A549 (cell line): ENCODE data around the gene KDF1. TPM values are rescaled to one million over a fixed set of nuclear protein-coding genes. Genes with fewer than 3 reads are reported as not detected.
A peak's percentile ranks its signal among the peaks of the same experiment; 100 is the strongest.

Experiments
- ATAC-seq, 2 experiments: fragments of 200-7000 bp in 1 of 2; fragments of >200 bp in 1 of 2; cut with Nextera tagmentation in 1 of 2; cut with Tn5 transposase in 1 of 2; 3 replicates each; pipeline versions ENCODE4 v1.8.0 to v1.9.1; 2018 to 2020; ENCODE audit warnings: mild to moderate bottlenecking in 1 of 2, moderate library complexity in 1 of 2
- CTCF ChIA-PET: fragments of 300-600 bp; sonication (Branson Sonifier 250); formaldehyde crosslinking; extraction: SDS; loops from one replicate; lab custom pipeline; 2021; ENCODE audit warnings: antibody characterized with exemption, inconsistent platforms; lab: Yijun Ruan, JAX
- POLR2A ChIA-PET: fragments of 350-600 bp; formaldehyde crosslinking; extraction: SDS; loops from one replicate; lab custom pipeline; 2021; ENCODE audit warnings: antibody characterized with exemption, inconsistent platforms; lab: Yijun Ruan, JAX
- DNase-seq, 2 experiments: peaks; one replicate each; pipeline versions ENCODE4 v3.0.0 to v3.0.0-alpha.2; 2011 to 2016; ENCODE audit warnings: low read depth in 1 of 2, low spot score in 1 of 2
- FAIRE-seq: peaks from 2 replicates; lab custom pipeline; 2011; peaks lifted over from hg19 to GRCh38; lab: Jason Lieb, UNC
- H3K27ac ChIP-seq, 2 experiments: fragments of >200 bp; sonication (Bioruptor Twin); formaldehyde crosslinking; 3 replicates each; pipeline ENCODE4 v1.5.1; 2016 to 2017
- H3K4me1 ChIP-seq: fragments of >200 bp; sonication (Bioruptor Twin); formaldehyde crosslinking; 3 replicates; pipeline ENCODE4 v1.6.1; 2016
- H3K4me2 ChIP-seq: fragments of >200 bp; sonication (Bioruptor Twin); formaldehyde crosslinking; 3 replicates; pipeline ENCODE4 v1.6.1; 2016
- H3K4me3 ChIP-seq: fragments of >200 bp; sonication (Bioruptor Twin); formaldehyde crosslinking; 3 replicates; pipeline ENCODE4 v1.5.1; 2016
- H3K9me3 ChIP-seq: fragments of >200 bp; sonication (Bioruptor Twin); formaldehyde crosslinking; 3 replicates; pipeline ENCODE4 v1.6.1; 2016
- CBX8 ChIP-seq: fragments of 200-600 bp; sonication (generic); IDR thresholded peaks from 2 replicates; pipeline ENCODE4 v1.6.1; 2016
- CHD4 ChIP-seq: fragments of 200-600 bp; sonication (generic); IDR thresholded peaks from 2 replicates; pipeline ENCODE4 v1.6.1; 2016; ENCODE audit warnings: antibody characterized with exemption, mild to moderate bottlenecking, borderline replicate concordance
- E2F6 ChIP-seq: IDR thresholded peaks from 2 replicates; pipeline ENCODE4 v1.6.1; 2012; ENCODE audit warnings: low read depth, borderline replicate concordance
- EHMT2 ChIP-seq: fragments of 200-600 bp; sonication (generic); IDR thresholded peaks from 2 replicates; pipeline ENCODE4 v1.6.1; 2016; ENCODE audit warnings: antibody characterized with exemption, low read depth, mild to moderate bottlenecking, moderate library complexity
- ESRRA ChIP-seq: fragments of 150-350 bp; IDR thresholded peaks from 2 replicates; pipeline ENCODE4 v1.6.1; 2014; ENCODE audit warnings: mild to moderate bottlenecking, low read length, borderline replicate concordance
- FOSL2 ChIP-seq, 2 experiments: fragments of 450-650 bp in 1 of 2; fragments of >200 bp in 1 of 2; sonication (Bioruptor Twin) in 1 of 2; formaldehyde crosslinking; IDR thresholded peaks; 2 replicates each; pipeline versions ENCODE4 v1.5.0 to v1.6.1; 2016 to 2020; ENCODE audit warnings: mild to moderate bottlenecking in 1 of 2, moderate library complexity in 1 of 2
- GATA3 ChIP-seq: IDR thresholded peaks from 2 replicates; pipeline ENCODE4 v1.6.1; 2012; ENCODE audit warnings: borderline replicate concordance
- HES2 ChIP-seq: fragments of >200 bp; sonication (Bioruptor Twin); formaldehyde crosslinking; IDR thresholded peaks from 2 replicates; pipeline ENCODE4 v1.6.1; 2016
- HMGXB4 ChIP-seq: fragments of 250-450 bp; sonication (Bioruptor Pico); IDR thresholded peaks from 2 replicates; pipeline ENCODE4 v1.5.0; 2021; ENCODE audit warnings: mild to moderate bottlenecking, moderate library complexity, borderline replicate concordance
- HOXB13 ChIP-seq: fragments of 250-450 bp; sonication (Bioruptor Pico); IDR thresholded peaks from 2 replicates; pipeline ENCODE4 v1.5.0; 2020; ENCODE audit warnings: low read depth, mild to moderate bottlenecking, moderate library complexity
- HOXB5 ChIP-seq: fragments of 250-450 bp; sonication (Bioruptor Pico); IDR thresholded peaks from 2 replicates; pipeline ENCODE4 v1.5.0; 2020; ENCODE audit warnings: mild to moderate bottlenecking, moderate library complexity
- JUN ChIP-seq, 2 experiments: fragments of >200 bp; sonication (Bioruptor Twin); formaldehyde crosslinking; IDR thresholded peaks; 2 replicates in 1 of 2; 3 replicates in 1 of 2; pipeline ENCODE4 v1.6.1; 2016 to 2017
- JUNB ChIP-seq: fragments of >200 bp; sonication (Bioruptor Twin); formaldehyde crosslinking; IDR thresholded peaks from 2 replicates; pipeline ENCODE4 v1.6.1; 2016
- KDM1A ChIP-seq: fragments of 200-600 bp; sonication (generic); IDR thresholded peaks from 2 replicates; pipeline ENCODE4 v1.6.1; 2016; ENCODE audit warnings: low read depth, mild to moderate bottlenecking
- KDM5A ChIP-seq: fragments of 200-600 bp; sonication (generic); IDR thresholded peaks from 2 replicates; pipeline ENCODE4 v1.6.1; 2016; ENCODE audit warnings: antibody characterized with exemption, mild to moderate bottlenecking
- MAX ChIP-seq: IDR thresholded peaks from 2 replicates; pipeline ENCODE4 v1.6.1; 2012
- MAZ ChIP-seq: fragments of 150-350 bp; IDR thresholded peaks from 2 replicates; pipeline ENCODE4 v1.6.1; 2014; ENCODE audit warnings: antibody characterized with exemption, low read depth, low read length, borderline replicate concordance
- MYC ChIP-seq: IDR thresholded peaks from 2 replicates; pipeline ENCODE4 v1.6.1; 2012; ENCODE audit warnings: mild to moderate bottlenecking, inconsistent platforms, low read length, improper control_type of control experiment, borderline replicate concordance
- NPAS2 ChIP-seq: fragments of 250-450 bp; sonication (Bioruptor Pico); IDR thresholded peaks from 2 replicates; pipeline ENCODE4 v1.8.0; 2022; ENCODE audit warnings: mild to moderate bottlenecking, moderate library complexity, borderline replicate concordance
- PBX3 ChIP-seq: IDR thresholded peaks from 2 replicates; pipeline ENCODE4 v1.6.1; 2012
- POLR2AphosphoS2 ChIP-seq: conservative IDR thresholded peaks from 2 replicates; pipeline ENCODE4 v1.6.1; 2012; ENCODE audit warnings: low read length, improper control_type of control experiment, inconsistent platforms
- RAD21 ChIP-seq, 2 experiments: fragments of >200 bp in 1 of 2; sonication (Bioruptor Twin) in 1 of 2; formaldehyde crosslinking in 1 of 2; IDR thresholded peaks in 1 of 2; conservative IDR thresholded peaks in 1 of 2; 2 replicates in 1 of 2; 3 replicates in 1 of 2; pipeline ENCODE4 v1.6.1; 2012 to 2018; ENCODE audit warnings: inconsistent platforms in 1 of 2
- RCOR1 ChIP-seq: fragments of 150-350 bp; IDR thresholded peaks from 2 replicates; pipeline ENCODE4 v1.6.1; 2014; ENCODE audit warnings: antibody characterized with exemption, low read length, low read depth
- RFX5 ChIP-seq: fragments of 450-650 bp; IDR thresholded peaks from 2 replicates; pipeline ENCODE4 v1.7.1; 2014; ENCODE audit warnings: antibody characterized with exemption, mild to moderate bottlenecking, moderate library complexity
- ZFP36 ChIP-seq: fragments of 450-650 bp; IDR thresholded peaks from 2 replicates; pipeline ENCODE4 v1.6.1; 2014; ENCODE audit warnings: borderline replicate concordance; ENCODE audit not compliant: partially characterized antibody
- ZNF302 ChIP-seq: fragments of 250-450 bp; sonication (Bioruptor Pico); IDR thresholded peaks from 2 replicates; pipeline ENCODE4 v1.9.0; 2021; ENCODE audit warnings: inconsistent platforms, mild to moderate bottlenecking, moderate library complexity
- WGBS: methylation state at CpG from one replicate; pipeline ENCODE4 v1.1.6; 2017; ENCODE audit errors: missing lambda C conversion rate; 5-methylcytosine and 5-hydroxymethylcytosine counted together
- polyA plus RNA-seq, 4 experiments: library from polyadenylated mRNA; depleted of rRNA in 3 of 4; stranded (reverse); fragments of >200 nt; fragmentation: RNase III in 1 of 4; extraction: RNeasy Plus Mini Kit Qiagen cat#74134 plus additional on column Dnase treatment in 1 of 4; gene quantifications; 2 replicates in 3 of 4; 3 replicates in 1 of 4; pipeline ENCODE4 v1.2.3, GENCODE V29; 2011 to 2017

The KDF1 gene
- polyA plus RNA-seq, 2 of the 4 experiments (the other 2 are of a cell fraction): not detected

GRCh38 chr1:26909951-26910342 lies 50.3 kb downstream of the KDF1 start:
- Histone ChIP-seq H3K9me3 (no peaks in the 10 kb centered on the region), H3K27ac (no peak overlapping the region), H3K4me1 (peaks cover 25% of the 10 kb centered on the region), H3K4me3 (no peak overlapping the region), H3K4me2 (no peak overlapping the region)
- no peak for FAIRE-seq
- DNase-seq: no peak
- no peak for ATAC-seq
- no peak for TF ChIP-seq RAD21 (conservative IDR thresholded peaks at IDR 0.05 in 1 of 2, IDR thresholded peaks at IDR 0.05 in 1 of 2)
- TF ChIP-seq CHD4: no peak
- no peak for TF ChIP-seq MAX
- no peak for TF ChIP-seq MYC
- TF ChIP-seq HMGXB4: no peak
- TF ChIP-seq E2F6: no peak
- no peak for TF ChIP-seq JUN (IDR thresholded peaks at IDR 0.05)
- TF ChIP-seq ZFP36: no peak
- TF ChIP-seq KDM5A: no peak
- ChIA-PET CTCF (no interaction called here), POLR2A (no interaction called here)
- WGBS: 71% methylated on average over 2 of the region's 3 CpGs

GRCh38 chr1:26907071-26907917 lies 53.0 kb downstream of the KDF1 start:
- 55% methylated on average over 5 of the region's 6 CpGs for WGBS
- ATAC-seq: peak; percentile 89 to 92
- ChIA-PET POLR2A (interaction anchor here (2.6 kb wide), 1 partner anchor 17 kb away, joined by 10 read pairs; the partner anchor contains the start of gene GPN2), CTCF (interaction anchor here (1.3 to 1.4 kb wide), 2 partner anchors 10 to 90 kb away, joined by 3 read pairs; no protein-coding TSS in a partner anchor)
- no peak for TF ChIP-seq RFX5
- TF ChIP-seq HOXB13 (CRISPR knock-in tag): no peak
- TF ChIP-seq ESRRA: no peak
- no peak for TF ChIP-seq POLR2AphosphoS2
- TF ChIP-seq JUNB: no peak
- no peak for TF ChIP-seq CBX8
- no peak for TF ChIP-seq FOSL2 (IDR thresholded peaks at IDR 0.05)
- TF ChIP-seq FOSL2 (CRISPR knock-in tag; IDR thresholded peaks at IDR 0.05): peak; percentile 75
- H3K4me3 ChIP-seq: no peak overlapping the region
- H3K4me1 ChIP-seq: peaks cover 14% of the 10 kb centered on the region; the same call in 2 of the 3 replicates
- 0 out of 6 replicates have a peak overlapping the region, but pooled peaks of 1 of the 2 experiments have one; percentile 37 for H3K27ac ChIP-seq
- FAIRE-seq: no peak
- peak; percentile 60 to 63 for DNase-seq
- H3K4me2 ChIP-seq: no peak overlapping the region
- H3K9me3 ChIP-seq: no peaks in the 10 kb centered on the region

- ATAC-seq: no peak
- 75% methylated on average over 15 of the region's 18 CpGs for WGBS
- no peak for TF ChIP-seq KDM5A
- no peak for TF ChIP-seq KDM1A
- no peak for TF ChIP-seq PBX3
- TF ChIP-seq HOXB5 (CRISPR knock-in tag): no peak
- no peak for TF ChIP-seq MAZ
- TF ChIP-seq ESRRA: no peak
- TF ChIP-seq HOXB13 (CRISPR knock-in tag): no peak
- no peak for TF ChIP-seq EHMT2
- TF ChIP-seq ZFP36: no peak
- no peak for TF ChIP-seq GATA3
- no peak for TF ChIP-seq NPAS2 (CRISPR knock-in tag)
- TF ChIP-seq HES2: no peak
- no peak for TF ChIP-seq ZNF302 (CRISPR knock-in tag)
- TF ChIP-seq RCOR1: no peak
- no peak for TF ChIP-seq JUNB
Observed at GRCh38 chr1:26900815-26901511, 59.3 kb downstream of the KDF1 start.

More at GRCh38 chr1:26900815-26901511, 59.3 kb downstream of the KDF1 start:
- H3K4me1 ChIP-seq: peaks cover 5% of the 10 kb centered on the region; the same call in 1 of the 3 replicates
- ChIA-PET POLR2A (interaction anchor here (0.5 to 1.8 kb wide), 5 partner anchors 11 to 52 kb away, joined by 3 to 14 read pairs (median 3); partner anchors contain the start of gene GPN2), CTCF (interaction anchor here (0.9 to 4.4 kb wide), 6 partner anchors 14 to 66 kb away, joined by 3 to 19 read pairs (median 4); no protein-coding TSS in a partner anchor)
- H3K27ac ChIP-seq: peak overlapping the region; percentile 79 to 91
- peak overlapping the region; percentile 91 for H3K4me3 ChIP-seq
- peak overlapping the region; percentile 91 for H3K4me2 ChIP-seq
- DNase-seq (no peak), FAIRE-seq (no peak)
- H3K9me3 ChIP-seq: no peaks in the 10 kb centered on the region
